HUES64 (cell line): ENCODE results near the gene U2AF2.

Source experiments
- H3K27ac ChIP-seq: 2 replicates; pipeline ENCODE4 v1.7.0; 2013; ENCODE audit warnings: low read depth, low read length, inconsistent platforms
- H3K27me3 ChIP-seq: 2 replicates; pipeline ENCODE4 v1.6.1; 2013; ENCODE audit warnings: mild to moderate bottlenecking, low read length; ENCODE audit not compliant: insufficient read depth
- H3K36me3 ChIP-seq: 2 replicates; pipeline ENCODE4 v1.6.1; 2013; ENCODE audit warnings: mild to moderate bottlenecking, low read length; ENCODE audit not compliant: insufficient read depth
- H3K4me1 ChIP-seq: 2 replicates; pipeline ENCODE4 v1.6.1; 2013; ENCODE audit warnings: mild to moderate bottlenecking, low read length, moderate library complexity; ENCODE audit not compliant: insufficient read depth
- H3K4me3 ChIP-seq: 2 replicates; pipeline ENCODE4 v1.5.1; 2013; ENCODE audit warnings: mild to moderate bottlenecking, low read length, moderate library complexity
- H3K9ac ChIP-seq: 2 replicates; pipeline ENCODE4 v1.6.1; 2013; ENCODE audit warnings: mild to moderate bottlenecking, low read depth, low read length
- H3K9me3 ChIP-seq: 2 replicates; pipeline ENCODE4 v1.6.1; 2013; ENCODE audit warnings: low read depth, low read length; ENCODE audit not compliant: insufficient read depth
- WGBS: fragments of 150-250, 120-280 bp; methylation state at CpG from one replicate; pipeline ENCODE4 v1.1.7; 2013; ENCODE audit warnings: missing lambda C conversion rate; 5-methylcytosine and 5-hydroxymethylcytosine counted together

U2AF2 gene

GRCh38 chr19:55644842-55645511 lies 9.9 kb upstream of the U2AF2 start:
- WGBS: 94% methylated on average over 28 of the region's 28 CpGs
- peaks cover 14% of the 10 kb centered on the region for H3K36me3 ChIP-seq
- peak overlapping the region; percentile 94; the same call in 1 of the 2 replicates for H3K9ac ChIP-seq
- H3K4me3 ChIP-seq: peak overlapping the region; percentile 99
- no peaks in the 10 kb centered on the region for H3K27me3 ChIP-seq
- no peak overlapping the region for H3K27ac ChIP-seq
- H3K4me1 ChIP-seq: peaks cover 2% of the 10 kb centered on the region; the same call in 1 of the 2 replicates
- H3K9me3 ChIP-seq: no peaks in the 10 kb centered on the region

- Histone ChIP-seq H3K9me3 (no peaks in the 10 kb centered on the region), H3K36me3 (peaks cover 14% of the 10 kb centered on the region), H3K9ac (no peak overlapping the region), H3K27ac (no peak overlapping the region), H3K4me3 (no peak overlapping the region), H3K27me3 (no peaks in the 10 kb centered on the region), H3K4me1 (peaks cover 2% of the 10 kb centered on the region; the same call in 1 of the 2 replicates)
- 94% methylated on average over 5 of the region's 5 CpGs for WGBS
Measured at GRCh38 chr19:55645512-55645881, 9.3 kb upstream of the U2AF2 start.

- Histone ChIP-seq H3K27me3 (no peaks in the 10 kb centered on the region), H3K27ac (peak overlapping the region; percentile 85; the same call in 1 of the 2 replicates), H3K4me3 (peak overlapping the region; percentile 76), H3K4me1 (peaks cover 2% of the 10 kb centered on the region; the same call in 1 of the 2 replicates), H3K36me3 (peaks cover 14% of the 10 kb centered on the region), H3K9ac (peak overlapping the region; percentile 90), H3K9me3 (no peaks in the 10 kb centered on the region)
- 58% methylated on average over 13 of the region's 14 CpGs for WGBS
Measured at GRCh38 chr19:55646889-55647731, 7.7 kb upstream of the U2AF2 start.

- H3K9ac ChIP-seq: peak within 1 kb of the TSS; percentile 90
- H3K9me3 ChIP-seq: no peaks in the 10 kb centered on the region
- WGBS: under 1% methylated on average over 80 of the region's 87 CpGs
- H3K4me1 ChIP-seq: peaks cover 2% of the 10 kb centered on the region; the same call in 1 of the 2 replicates
- no peaks in the 10 kb centered on the region for H3K27me3 ChIP-seq
- peak within 1 kb of the TSS; percentile 76 for H3K4me3 ChIP-seq
- peak within 1 kb of the TSS; percentile 85 for H3K27ac ChIP-seq
- peaks cover 14% of the 10 kb centered on the region for H3K36me3 ChIP-seq
Measured at GRCh38 chr19:55647732-55648584, 6.9 kb upstream of the U2AF2 start, which contains the start of gene CCDC106. Gene CCDC106 (plus strand): TSS chr19:55648212. CDS start chr19:55649047, 835 bp downstream.

GRCh38 chr19:55648585-55649267 lies 6.1 kb upstream of the U2AF2 start:
- Histone ChIP-seq H3K27ac (no peak overlapping the region), H3K9me3 (no peaks in the 10 kb centered on the region), H3K4me3 (peak overlapping the region; percentile 76), H3K27me3 (no peaks in the 10 kb centered on the region), H3K4me1 (peaks cover 2% of the 10 kb centered on the region; the same call in 1 of the 2 replicates), H3K9ac (peak overlapping the region; percentile 90), H3K36me3 (peaks cover 14% of the 10 kb centered on the region)
- WGBS: 69% methylated on average over 25 of the region's 25 CpGs

GRCh38 chr19:55649268-55650125 lies 5.3 kb upstream of the U2AF2 start:
- Histone ChIP-seq H3K9ac (no peak overlapping the region), H3K27ac (no peak overlapping the region), H3K36me3 (peaks cover 13% of the 10 kb centered on the region), H3K4me3 (no peak overlapping the region), H3K4me1 (peaks cover 2% of the 10 kb centered on the region; the same call in 1 of the 2 replicates), H3K9me3 (no peaks in the 10 kb centered on the region), H3K27me3 (no peaks in the 10 kb centered on the region)
- 89% methylated on average over 17 of the region's 17 CpGs for WGBS

- Histone ChIP-seq H3K4me3 (no peak overlapping the region), H3K36me3 (peaks cover 7% of the 10 kb centered on the region), H3K4me1 (peaks cover 2% of the 10 kb centered on the region; the same call in 1 of the 2 replicates), H3K27me3 (no peaks in the 10 kb centered on the region), H3K27ac (no peak overlapping the region), H3K9me3 (no peaks in the 10 kb centered on the region), H3K9ac (no peak overlapping the region)
- WGBS: 96% methylated on average over 4 of the region's 4 CpGs
Measured at GRCh38 chr19:55650126-55650557, 4.7 kb upstream of the U2AF2 start.

GRCh38 chr19:55650602-55651230 lies 4.1 kb upstream of the U2AF2 start:
- Histone ChIP-seq H3K4me1 (peaks cover 2% of the 10 kb centered on the region; the same call in 1 of the 2 replicates), H3K9ac (no peak overlapping the region), H3K27me3 (no peaks in the 10 kb centered on the region), H3K4me3 (no peak overlapping the region), H3K36me3 (peaks cover 1% of the 10 kb centered on the region), H3K27ac (no peak overlapping the region), H3K9me3 (no peaks in the 10 kb centered on the region)
- 91% methylated on average over 17 of the region's 17 CpGs for WGBS

GRCh38 chr19:55651236-55651635 lies 3.6 kb upstream of the U2AF2 start:
- Histone ChIP-seq H3K36me3 (no peaks in the 10 kb centered on the region), H3K27ac (no peak overlapping the region), H3K9ac (no peak overlapping the region), H3K4me3 (no peak overlapping the region), H3K9me3 (no peaks in the 10 kb centered on the region), H3K4me1 (peaks cover 3% of the 10 kb centered on the region; the same call in 1 of the 2 replicates), H3K27me3 (no peaks in the 10 kb centered on the region)
- 84% methylated on average over 18 of the region's 18 CpGs for WGBS
